Mesothelial cell of epicardium (in vitro differentiated cells): Measurements from ENCODE around the gene CPT1A. TPM values are rescaled to one million over a fixed set of nuclear protein-coding genes. Genes with fewer than 3 reads are reported as not detected.

Source experiments
- DNase-seq, 2 experiments: peaks; one replicate each; pipeline ENCODE4 v3.0.0; 2021; ENCODE audit warnings: low spot score in 2 of 2; ENCODE audit not compliant: unreplicated experiment in 2 of 2
- H3K27ac Mint-ChIP-seq: 2 replicates; pipeline ENCODE4 v1.8.0; 2021; ENCODE audit warnings: mixed read lengths
- H3K27me3 Mint-ChIP-seq: 2 replicates; pipeline ENCODE4 v1.8.0; 2021; ENCODE audit warnings: low read depth, mixed read lengths
- H3K36me3 Mint-ChIP-seq: 2 replicates; pipeline ENCODE4 v1.8.0; 2021; ENCODE audit warnings: mixed read lengths
- H3K4me1 Mint-ChIP-seq: 2 replicates; pipeline ENCODE4 v1.8.0; 2021; ENCODE audit warnings: mixed read lengths
- H3K4me3 Mint-ChIP-seq: 2 replicates; pipeline ENCODE4 v1.8.0; 2021; ENCODE audit warnings: mild to moderate bottlenecking, moderate library complexity, mixed read lengths
- H3K9me3 Mint-ChIP-seq: 2 replicates; pipeline ENCODE4 v1.8.0; 2021; ENCODE audit warnings: mixed read lengths
- CTCF ChIP-seq: fragments of 200-600 bp; sonication (generic); IDR thresholded peaks from one replicate; pipeline ENCODE4 v1.5.0; 2021; ENCODE audit warnings: antibody characterized with exemption; ENCODE audit not compliant: unreplicated experiment
- total RNA-seq: library from RNA; stranded (reverse); gene quantifications from 3 replicates; pipeline ENCODE4 v1.2.1, GENCODE V29; 2021

Gene CPT1A
- total RNA-seq, 1 donor from 2014 or later = 2.6 TPM

- H3K4me1 Mint-ChIP-seq = peaks cover 18% of the 10 kb centered on the region
- peak within 1 kb of the TSS; percentile 62 for H3K4me3 Mint-ChIP-seq
- peak within 1 kb of the TSS; percentile 16 for H3K27ac Mint-ChIP-seq
- peak; percentile 92 to 95 for DNase-seq
- H3K36me3 Mint-ChIP-seq = peaks cover 4% of the 10 kb centered on the region
- no peaks in the 10 kb centered on the region for H3K9me3 Mint-ChIP-seq
- H3K27me3 Mint-ChIP-seq = no peaks in the 10 kb centered on the region
- no peak for TF ChIP-seq CTCF
These were observed 90.3 kb downstream of the CPT1A start, which contains the start of gene TESMIN for GRCh38 chr11:68751331-68751856. TESMIN (minus strand) TSS chr11:68751520; CDS start chr11:68750660, 860 bp downstream.

GRCh38 chr11:68751004-68751325 lies 90.8 kb downstream of the CPT1A start:
- no peak for TF ChIP-seq CTCF
- peaks cover 18% of the 10 kb centered on the region for H3K4me1 Mint-ChIP-seq
- H3K4me3 Mint-ChIP-seq = no peak overlapping the region
- no peaks in the 10 kb centered on the region for H3K27me3 Mint-ChIP-seq
- H3K27ac Mint-ChIP-seq = no peak overlapping the region
- peaks cover 6% of the 10 kb centered on the region for H3K36me3 Mint-ChIP-seq
- no peak for DNase-seq
- no peaks in the 10 kb centered on the region for H3K9me3 Mint-ChIP-seq

DNA sequence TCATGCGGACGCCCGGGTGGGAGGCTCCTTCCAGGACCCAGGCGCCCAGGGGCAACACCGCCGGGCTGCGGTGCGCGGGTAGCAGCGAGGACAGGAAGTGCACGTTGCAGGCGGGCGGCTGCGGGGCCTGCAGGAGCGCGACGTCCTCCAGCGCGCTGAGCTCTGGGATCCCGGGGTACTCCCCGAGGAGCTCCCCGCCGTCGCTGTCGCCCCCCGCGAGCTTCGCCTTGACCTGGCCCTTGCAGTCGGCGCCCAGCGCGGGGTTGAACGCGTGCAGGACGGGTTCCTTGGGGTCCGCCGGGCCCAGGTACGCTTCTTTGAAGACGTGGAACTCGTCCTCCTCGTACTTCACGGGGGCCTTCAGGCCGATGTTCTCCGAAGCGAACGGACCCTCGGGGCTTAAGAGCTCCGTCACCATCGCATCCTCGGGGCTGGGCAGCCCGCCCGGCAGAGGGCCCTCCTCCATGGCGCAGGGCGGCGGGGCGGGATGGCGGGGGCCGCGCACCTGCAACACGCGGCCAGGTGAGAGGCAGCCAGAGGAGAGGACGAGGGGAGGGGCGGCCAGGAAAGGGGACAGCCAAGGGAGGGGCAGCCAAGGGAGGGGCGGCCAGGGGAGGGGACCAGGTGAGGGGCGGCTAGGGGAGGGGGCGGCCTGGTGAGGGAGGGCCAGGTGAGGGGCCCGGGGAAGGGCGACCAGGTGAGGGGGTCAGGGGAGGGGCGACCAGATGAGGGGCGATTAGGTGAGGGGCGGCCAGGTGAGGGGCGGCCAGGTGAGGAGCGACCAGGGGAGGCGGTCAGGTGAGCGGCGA lies 91.3 kb downstream of the CPT1A start:
- peaks cover 18% of the 10 kb centered on the region for H3K4me1 Mint-ChIP-seq
- TF ChIP-seq CTCF = no peak
- peak overlapping the region; percentile 62 for H3K4me3 Mint-ChIP-seq
- no peak overlapping the region for H3K27ac Mint-ChIP-seq
- DNase-seq = peak in 1 of 2 experiments; percentile 51
- no peaks in the 10 kb centered on the region for H3K27me3 Mint-ChIP-seq
- no peaks in the 10 kb centered on the region for H3K9me3 Mint-ChIP-seq
- H3K36me3 Mint-ChIP-seq = peaks cover 11% of the 10 kb centered on the region

- Mint-ChIP-seq H3K36me3 (peaks cover 13% of the 10 kb centered on the region), H3K4me3 (peak overlapping the region; percentile 62), H3K27me3 (no peaks in the 10 kb centered on the region), H3K27ac (peak overlapping the region; percentile 61), H3K9me3 (no peaks in the 10 kb centered on the region), H3K4me1 (peaks cover 18% of the 10 kb centered on the region)
- TF ChIP-seq CTCF = no peak
- DNase-seq = no peak
These were observed 92.2 kb downstream of the CPT1A start for GRCh38 chr11:68749229-68750123.

DNA sequence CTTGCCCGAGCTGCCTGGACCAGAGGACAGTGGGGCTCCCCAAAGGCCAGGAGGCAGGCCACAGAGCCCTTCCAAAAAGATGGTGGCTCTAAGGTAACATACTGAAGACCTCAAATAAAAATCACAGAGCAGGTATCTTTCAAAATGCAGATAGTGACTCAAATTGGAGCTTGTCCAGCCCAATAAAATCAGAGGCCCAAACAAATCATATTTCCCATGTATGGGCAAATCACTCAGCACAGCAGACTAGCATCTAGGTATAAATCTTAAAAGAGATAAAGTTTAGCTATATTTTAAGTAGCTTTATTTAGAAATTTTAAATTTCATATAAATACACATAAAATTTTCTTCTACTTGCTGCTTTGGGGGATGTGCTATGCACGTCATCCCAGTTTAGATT lies 93.7 kb downstream of the CPT1A start:
- Mint-ChIP-seq H3K27me3 (no peaks in the 10 kb centered on the region), H3K27ac (no peak overlapping the region), H3K4me3 (no peak overlapping the region), H3K36me3 (peaks cover 17% of the 10 kb centered on the region), H3K9me3 (no peaks in the 10 kb centered on the region), H3K4me1 (peaks cover 18% of the 10 kb centered on the region)
- no peak for DNase-seq
- TF ChIP-seq CTCF = no peak
